GM21390 (cell line): ENCODE measurements around the gene DOCK4.
"Not testable (repeated sequence)": the region's sequence is repeated elsewhere in the genome, so short reads cannot be mapped to it uniquely, and the experiment has no call there.

Experiments
- ATAC-seq: cut with Tn5 transposase; IDR thresholded peaks from one replicate; pipeline ENCODE4 v1.9.1; 2021; ENCODE audit not compliant: unreplicated experiment

The DOCK4 gene

GRCh38 chr7:112206238-112206990, at the start of gene DOCK4, which contains the start of gene ZNF277:
DOCK4 (minus strand) TSS chr7:112206399; CDS start chr7:112206138, 261 bp downstream.
ZNF277 (plus strand) TSS chr7:112206695; CDS start chr7:112206717, 22 bp downstream.
- peak; percentile 91 for ATAC-seq

- no peak for ATAC-seq
These were observed 49.2 kb upstream of the DOCK4 start for GRCh38 chr7:112255388-112255720.

GRCh38 chr7:112254709-112255387, 48.6 kb upstream of the DOCK4 start:
- ATAC-seq: no peak

- ATAC-seq: no peak
These were observed 48.0 kb upstream of the DOCK4 start for GRCh38 chr7:112254156-112254555.

- no peak for ATAC-seq
These were observed 46.5 kb upstream of the DOCK4 start for GRCh38 chr7:112252691-112253090.

GRCh38 chr7:112252141-112252540, 45.9 kb upstream of the DOCK4 start:
- no peak for ATAC-seq

GRCh38 chr7:112249967-112250366, 43.8 kb upstream of the DOCK4 start:
- ATAC-seq: not testable (repeated sequence)

GRCh38 chr7:112248598-112248997, 42.4 kb upstream of the DOCK4 start:
- no peak for ATAC-seq

- no peak for ATAC-seq
These were observed 32.8 kb upstream of the DOCK4 start for GRCh38 chr7:112238852-112239610.

- ATAC-seq: no peak
These were observed 32.1 kb upstream of the DOCK4 start for GRCh38 chr7:112238330-112238729.

GRCh38 chr7:112236597-112236996, 30.4 kb upstream of the DOCK4 start:
- ATAC-seq: no peak

- ATAC-seq: no peak
These were observed 27.9 kb upstream of the DOCK4 start for GRCh38 chr7:112234147-112234546.

GRCh38 chr7:112233048-112233697, 27.0 kb upstream of the DOCK4 start:
- ATAC-seq: no peak

- ATAC-seq: no peak
These were observed 26.2 kb upstream of the DOCK4 start for GRCh38 chr7:112232212-112232978.

GRCh38 chr7:112228632-112229031, 22.4 kb upstream of the DOCK4 start:
- no peak for ATAC-seq

- ATAC-seq: no peak
These were observed 20.6 kb upstream of the DOCK4 start for GRCh38 chr7:112226701-112227276.

GRCh38 chr7:112225006-112225405, 18.8 kb upstream of the DOCK4 start:
- ATAC-seq: no peak

- no peak for ATAC-seq
These were observed 18.0 kb upstream of the DOCK4 start for GRCh38 chr7:112224186-112224585.

GRCh38 chr7:112223310-112223709, 17.1 kb upstream of the DOCK4 start:
- ATAC-seq: no peak

GRCh38 chr7:112220877-112221434, 14.8 kb upstream of the DOCK4 start:
- no peak for ATAC-seq
